ENCODE results near the gene ST3GAL2. TPM values are rescaled to one million over a fixed set of nuclear protein-coding genes. Genes with fewer than 3 reads are reported as not detected.
A peak's percentile ranks its signal among the peaks of the same experiment; 100 is the strongest.

ST3GAL2 gene
- total RNA-seq, 1 experiment from 2014 or later, result 45.9 TPM

- no peak overlapping the region for H2BK15ac ChIP-seq (ENCODE audit: low read depth, low read length)
- no peaks in the 10 kb centered on the region for H4K20me1 ChIP-seq (ENCODE audit: control insufficient read depth, insufficient read depth, insufficient read length)
- no peak overlapping the region for H4K5ac ChIP-seq (ENCODE audit: insufficient read length, low read depth, low read length)
- no peak overlapping the region for H2BK20ac ChIP-seq (ENCODE audit: low read depth, low read length, poor library complexity, severe bottlenecking)
- H3K27me3 ChIP-seq (ENCODE audit: insufficient read depth, low read length), result no peaks in the 10 kb centered on the region
- no peak overlapping the region for H3K27ac ChIP-seq (ENCODE audit: insufficient read length, low read depth, low read length)
- H3K14ac ChIP-seq (ENCODE audit: insufficient read depth, low read length), result no peak overlapping the region
- no peak overlapping the region for H2AFZ ChIP-seq (ENCODE audit: low read length)
- H3K79me2 ChIP-seq (ENCODE audit: insufficient read depth, low read length), result peaks cover 17% of the 10 kb centered on the region; the same call in 1 of the 2 replicates
- H2AK5ac ChIP-seq (ENCODE audit: insufficient read length, low read length), result no peak overlapping the region
- H3T11ph ChIP-seq (ENCODE audit: low read length), result no peak overlapping the region
- no peak overlapping the region for H3K23ac ChIP-seq (ENCODE audit: insufficient read length, low read depth, low read length)
- peaks cover 63 to 65% of the 10 kb centered on the region in 2 experiments for H3K4me1 Mint-ChIP-seq
- peak overlapping the region; percentile 34 to 58 (median 52); a peak in 3 of 7 replicates for H3K27ac Mint-ChIP-seq
- no peak overlapping the region for H3K4me2 ChIP-seq (ENCODE audit: insufficient read depth, insufficient read length, low read length)
- H4K91ac ChIP-seq (ENCODE audit: insufficient read length, low read depth, low read length), result no peak overlapping the region
- no peaks in the 10 kb centered on the region for H3K79me1 ChIP-seq (ENCODE audit: insufficient read depth, low read depth, low read length, poor library complexity, severe bottlenecking)
- H2BK12ac ChIP-seq (ENCODE audit: insufficient read length, low read depth, low read length), result no peak overlapping the region
- H3K18ac ChIP-seq (ENCODE audit: insufficient read length, low read depth, low read length), result no peak overlapping the region
- H2BK120ac ChIP-seq (ENCODE audit: low read depth, low read length, poor library complexity, severe bottlenecking), result no peak overlapping the region
- H3K9me3 Mint-ChIP-seq, result peaks cover 0 to 2% of the 10 kb centered on the region in 2 experiments; a peak in 1 of 5 replicates
- H3K4ac ChIP-seq (ENCODE audit: low read depth, low read length), result no peak overlapping the region
- WGBS (ENCODE audit: extremely low coverage, insufficient read length, low lambda C conversion rate), result no CpG with 5 or more reads among the region's 6 CpGs
- H3K36me3 Mint-ChIP-seq (ENCODE audit: insufficient read depth in 1 of 3, low read depth in 3 of 3), result peaks cover 7 to 15% (median 8%) of the 10 kb centered on the region in 3 experiments; a peak in 5 of 7 replicates
- H3K23me2 ChIP-seq (ENCODE audit: insufficient read length, low read depth, low read length, poor library complexity, severe bottlenecking), result peaks cover 15% of the 10 kb centered on the region
- no peaks in the 10 kb centered on the region for H3K27me3 Mint-ChIP-seq (ENCODE audit: low read depth)
- no peaks in the 10 kb centered on the region for H3K9me3 ChIP-seq (ENCODE audit: control insufficient read depth, low read depth, low read length)
- peaks cover 15% of the 10 kb centered on the region; the same call in 1 of the 2 replicates for H3K4me1 ChIP-seq (ENCODE audit: insufficient read depth, low read length)
- DNase-seq, result no peak
- H3K56ac ChIP-seq (ENCODE audit: insufficient read length, low read depth, low read length), result no peak overlapping the region
- no peak overlapping the region for H3K9ac ChIP-seq (ENCODE audit: extremely low read depth, insufficient read length, low read length)
- H2BK5ac ChIP-seq (ENCODE audit: insufficient read length, low read length), result no peak overlapping the region
- H4K8ac ChIP-seq (replicated peaks; ENCODE audit: insufficient read length, low read depth, low read length), result no peak overlapping the region
- TF ChIP-seq CTCF (conservative IDR thresholded peaks at IDR 0.05), result no peak
- H3K4me3 Mint-ChIP-seq, result no peak overlapping the region; a peak in 1 of 5 replicates
Observed at GRCh38 chr16:70434484-70435260, 4.2 kb downstream of the ST3GAL2 start.
